ENCODE data around the gene SIRT6.

The SIRT6 gene

DNA sequence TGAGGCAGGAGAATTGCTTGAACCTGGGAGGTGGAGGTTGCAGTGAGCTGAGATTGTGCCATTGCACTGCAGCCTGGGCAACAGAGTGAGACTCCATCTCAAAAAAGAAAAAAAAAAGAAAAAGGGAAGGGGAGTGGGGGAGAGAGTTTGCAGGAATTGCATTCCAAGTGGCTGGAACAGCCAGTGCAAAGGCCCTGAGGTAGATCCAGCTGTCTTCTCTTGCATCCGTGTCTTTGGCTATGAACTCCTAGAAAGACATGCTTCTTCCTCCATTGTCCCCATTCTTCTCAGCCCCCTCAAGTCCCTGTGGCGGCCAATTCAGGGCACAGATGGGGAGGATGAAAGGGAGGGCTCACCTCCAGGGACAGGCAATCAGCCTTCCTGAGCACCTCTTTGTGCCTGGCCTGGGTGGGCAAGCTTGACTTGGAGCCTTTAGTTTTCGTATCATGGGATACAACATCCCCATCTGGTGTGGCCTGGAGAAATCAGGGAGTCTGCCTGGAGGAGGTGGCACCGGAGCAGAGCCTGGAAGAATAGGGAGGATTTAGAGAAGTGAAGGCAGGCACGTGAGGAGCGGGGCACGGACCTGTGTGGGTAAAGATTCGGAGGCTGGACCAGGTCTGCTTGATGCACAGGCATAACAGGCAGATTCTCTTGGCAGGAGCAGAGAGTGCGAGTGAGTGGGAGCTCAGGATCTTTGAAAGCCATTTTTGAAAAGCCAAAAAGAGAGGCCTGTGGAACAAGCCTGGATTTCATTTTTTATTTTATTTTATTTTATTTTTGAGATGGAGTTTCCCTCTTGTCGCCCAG lies 5.2 kb upstream of the SIRT6 start:
- no peaks in the 10 kb centered on the region for H3K9me3 ChIP-seq (ENCODE audit: control insufficient read depth, insufficient read depth, low read length)
- no CpG with 5 or more reads among the region's 10 CpGs for WGBS (ENCODE audit: insufficient coverage, insufficient read length)
- H3K36me3 ChIP-seq (ENCODE audit: control insufficient read depth, insufficient read depth, low read length): no peaks in the 10 kb centered on the region
- DNase-seq (ENCODE audit: low read depth, low spot score): no peak
- no peaks in the 10 kb centered on the region for H3K27me3 ChIP-seq (ENCODE audit: control insufficient read depth, insufficient read depth, low read length)
- no peak overlapping the region for H3K27ac ChIP-seq (ENCODE audit: low read length)
- no peaks in the 10 kb centered on the region for H3K4me1 ChIP-seq (ENCODE audit: control insufficient read depth, insufficient read depth, low read length)
- H3K4me3 ChIP-seq (ENCODE audit: low read length): no peak overlapping the region

DNA sequence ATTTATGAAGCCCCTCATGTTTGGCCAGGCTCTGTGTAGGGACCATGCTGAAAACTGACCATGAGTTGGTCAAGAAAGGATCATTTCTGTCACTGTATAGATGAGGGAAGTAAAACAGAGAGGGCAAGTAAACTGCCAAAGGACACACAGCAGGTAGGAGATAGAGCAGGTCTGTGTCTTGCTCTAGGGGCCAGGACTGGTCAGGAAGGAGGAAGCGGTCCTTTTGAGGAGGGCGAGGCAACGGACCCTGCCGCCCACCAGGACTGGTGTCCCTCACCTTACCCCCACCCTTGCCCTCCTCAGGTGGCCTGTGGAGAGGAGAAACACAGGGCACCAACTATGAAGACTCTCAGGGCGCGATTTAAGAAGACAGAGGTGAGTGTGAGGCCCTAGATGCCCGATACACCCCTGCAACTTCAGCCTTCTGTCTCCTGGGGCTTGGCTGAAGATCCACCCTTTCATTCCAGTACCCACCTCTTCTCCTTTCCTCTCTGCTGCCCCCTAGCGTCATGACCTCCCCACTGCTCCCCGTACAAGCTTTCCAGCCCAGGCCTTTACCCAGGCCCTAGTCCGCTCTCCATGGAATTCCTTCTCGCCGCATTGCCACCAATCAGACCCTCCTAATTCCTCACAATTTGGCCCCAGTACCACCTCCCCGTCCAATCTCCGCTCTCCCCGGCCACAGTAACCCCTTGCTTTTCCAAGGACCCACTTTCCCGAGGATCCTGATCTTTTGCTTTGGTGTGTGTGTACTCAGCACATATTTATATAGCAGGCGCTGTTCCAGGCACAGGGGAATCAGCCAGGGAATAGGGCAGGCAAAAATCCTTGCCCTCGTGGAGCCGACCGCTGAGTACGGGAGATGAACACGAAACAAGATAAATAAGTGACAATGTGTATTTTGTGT lies 4.0 kb upstream of the SIRT6 start:
- WGBS (ENCODE audit: insufficient coverage, insufficient read length): no CpG with 5 or more reads among the region's 22 CpGs
- Histone ChIP-seq H3K4me3 (ENCODE audit: low read length) (no peak overlapping the region), H3K27ac (ENCODE audit: low read length) (no peak overlapping the region), H3K9me3 (ENCODE audit: control insufficient read depth, insufficient read depth, low read length) (no peaks in the 10 kb centered on the region), H3K36me3 (ENCODE audit: control insufficient read depth, insufficient read depth, low read length) (no peaks in the 10 kb centered on the region), H3K27me3 (ENCODE audit: control insufficient read depth, insufficient read depth, low read length) (no peaks in the 10 kb centered on the region), H3K4me1 (ENCODE audit: control insufficient read depth, insufficient read depth, low read length) (no peaks in the 10 kb centered on the region)
- DNase-seq (ENCODE audit: low read depth, low spot score): no peak

DNA sequence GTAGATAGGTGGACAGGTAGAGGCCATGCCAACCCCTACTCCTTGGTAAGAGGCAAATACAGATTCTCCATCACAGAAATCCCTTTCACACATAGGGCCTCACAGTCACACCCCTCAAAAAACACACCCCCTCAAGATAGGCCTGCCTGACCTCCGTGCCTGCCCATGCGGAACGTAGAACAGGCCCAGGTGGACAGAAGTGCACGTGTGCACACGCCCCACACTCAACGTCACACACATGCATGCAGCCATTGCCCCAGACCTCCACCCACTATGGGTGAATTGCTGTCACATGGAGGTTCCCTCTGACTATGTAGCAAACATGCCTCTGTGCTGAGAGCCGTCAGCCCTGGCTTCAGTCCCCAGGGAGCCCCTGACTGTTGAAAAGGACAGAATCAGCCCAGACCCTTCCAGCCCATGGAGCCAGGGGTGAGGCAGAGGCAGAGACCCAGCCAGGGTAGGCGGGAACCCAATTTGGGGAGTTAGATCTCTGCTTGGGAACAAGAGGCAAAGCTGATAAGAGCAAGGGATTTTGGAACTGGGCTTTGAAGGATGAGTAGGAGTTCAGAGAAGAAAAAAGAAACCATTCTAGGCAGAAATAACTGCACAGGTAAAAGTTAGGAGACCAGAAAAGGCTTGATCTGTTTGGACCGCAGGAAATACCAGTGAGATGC lies 3.2 kb upstream of the SIRT6 start:
- no CpG with 5 or more reads among the region's 9 CpGs for WGBS (ENCODE audit: insufficient coverage, insufficient read length)
- no peak overlapping the region for H3K4me3 ChIP-seq (ENCODE audit: low read length)
- no peaks in the 10 kb centered on the region for H3K27me3 ChIP-seq (ENCODE audit: control insufficient read depth, insufficient read depth, low read length)
- H3K4me1 ChIP-seq (ENCODE audit: control insufficient read depth, insufficient read depth, low read length): no peaks in the 10 kb centered on the region
- DNase-seq (ENCODE audit: low read depth, low spot score): no peak
- H3K9me3 ChIP-seq (ENCODE audit: control insufficient read depth, insufficient read depth, low read length): no peaks in the 10 kb centered on the region
- H3K36me3 ChIP-seq (ENCODE audit: control insufficient read depth, insufficient read depth, low read length): no peaks in the 10 kb centered on the region
- no peak overlapping the region for H3K27ac ChIP-seq (ENCODE audit: low read length)

DNA sequence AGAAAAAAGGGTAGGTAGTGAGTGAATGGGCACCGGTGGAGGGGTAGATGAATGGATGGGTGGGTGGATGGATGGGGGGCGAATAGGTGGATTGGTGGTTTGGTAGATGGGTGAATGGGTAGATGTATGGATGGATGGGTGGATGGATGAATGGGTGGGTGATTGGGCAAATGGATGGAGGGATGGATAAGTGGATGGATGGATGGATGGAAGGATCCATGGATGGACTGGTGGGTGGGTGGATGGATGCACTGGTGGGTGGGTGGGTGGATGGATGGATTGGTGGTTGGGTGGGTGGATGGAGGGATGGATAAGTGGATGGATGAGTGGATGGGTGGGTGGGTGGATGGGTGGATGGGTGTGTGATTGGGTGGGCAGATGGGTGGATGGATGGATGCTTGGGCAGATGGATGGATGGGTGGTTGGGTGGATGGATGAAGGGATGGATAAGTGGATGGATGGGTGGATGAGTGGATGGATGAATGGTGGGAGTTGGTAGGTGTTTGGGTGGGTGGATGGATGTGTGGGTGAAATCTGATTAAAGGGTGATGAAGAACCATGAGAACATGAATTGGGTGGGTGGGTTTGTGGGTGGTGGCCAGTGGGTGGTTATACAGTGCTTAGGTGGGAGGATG lies 2.5 kb upstream of the SIRT6 start:
- Histone ChIP-seq H3K4me1 (ENCODE audit: control insufficient read depth, insufficient read depth, low read length) (no peaks in the 10 kb centered on the region), H3K4me3 (ENCODE audit: low read length) (no peak overlapping the region), H3K27me3 (ENCODE audit: control insufficient read depth, insufficient read depth, low read length) (no peaks in the 10 kb centered on the region), H3K36me3 (ENCODE audit: control insufficient read depth, insufficient read depth, low read length) (no peaks in the 10 kb centered on the region), H3K9me3 (ENCODE audit: control insufficient read depth, insufficient read depth, low read length) (no peaks in the 10 kb centered on the region), H3K27ac (ENCODE audit: low read length) (no peak overlapping the region)
- no peak for DNase-seq (ENCODE audit: low read depth, low spot score)
- 100% methylated on average over 2 of the region's 2 CpGs for WGBS (ENCODE audit: insufficient coverage, insufficient read length)

DNA sequence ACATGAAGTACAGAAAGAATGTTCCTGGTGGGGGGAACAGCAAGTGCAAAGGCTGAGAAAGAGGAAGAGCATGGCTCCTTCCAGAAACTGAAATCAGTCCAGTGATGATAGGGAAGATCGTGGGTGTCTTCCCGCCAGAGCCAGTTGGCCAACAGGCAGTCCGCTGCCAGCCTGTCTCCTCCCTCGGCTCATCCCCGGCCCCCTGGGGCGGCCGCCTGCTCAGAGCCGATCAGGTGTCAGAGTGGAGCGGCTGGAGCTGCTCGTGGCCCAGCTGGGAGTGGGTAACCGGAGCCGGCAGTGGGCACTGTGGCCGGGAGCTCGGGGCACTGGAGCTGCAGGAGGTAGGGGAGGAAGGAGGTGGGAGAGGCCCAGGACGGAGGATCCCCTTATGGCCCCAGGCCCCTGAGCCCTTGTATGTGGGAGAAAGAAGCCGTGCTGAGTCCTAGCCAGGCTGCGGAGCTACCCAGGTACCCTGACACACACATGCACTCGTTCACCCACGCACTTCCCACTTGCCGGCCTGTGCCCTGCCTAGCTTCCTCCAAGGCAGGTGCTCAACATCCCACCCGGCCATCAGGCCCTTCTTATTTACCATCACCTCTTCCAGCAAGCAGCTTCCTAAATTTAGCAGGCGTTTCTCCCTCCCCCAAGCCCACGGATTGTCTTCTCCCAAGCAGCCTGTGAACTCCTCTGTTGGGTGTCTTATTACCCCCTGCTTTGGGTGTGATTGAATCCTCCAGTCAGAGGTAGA lies 1.8 kb upstream of the SIRT6 start:
- Histone ChIP-seq H3K4me1 (ENCODE audit: control insufficient read depth, insufficient read depth, low read length) (no peaks in the 10 kb centered on the region), H3K27ac (ENCODE audit: low read length) (no peak overlapping the region), H3K36me3 (ENCODE audit: control insufficient read depth, insufficient read depth, low read length) (no peaks in the 10 kb centered on the region), H3K9me3 (ENCODE audit: control insufficient read depth, insufficient read depth, low read length) (no peaks in the 10 kb centered on the region), H3K4me3 (ENCODE audit: low read length) (no peak overlapping the region), H3K27me3 (ENCODE audit: control insufficient read depth, insufficient read depth, low read length) (no peaks in the 10 kb centered on the region)
- DNase-seq (ENCODE audit: low read depth, low spot score): no peak
- WGBS (ENCODE audit: insufficient coverage, insufficient read length): no CpG with 5 or more reads among the region's 23 CpGs

DNA sequence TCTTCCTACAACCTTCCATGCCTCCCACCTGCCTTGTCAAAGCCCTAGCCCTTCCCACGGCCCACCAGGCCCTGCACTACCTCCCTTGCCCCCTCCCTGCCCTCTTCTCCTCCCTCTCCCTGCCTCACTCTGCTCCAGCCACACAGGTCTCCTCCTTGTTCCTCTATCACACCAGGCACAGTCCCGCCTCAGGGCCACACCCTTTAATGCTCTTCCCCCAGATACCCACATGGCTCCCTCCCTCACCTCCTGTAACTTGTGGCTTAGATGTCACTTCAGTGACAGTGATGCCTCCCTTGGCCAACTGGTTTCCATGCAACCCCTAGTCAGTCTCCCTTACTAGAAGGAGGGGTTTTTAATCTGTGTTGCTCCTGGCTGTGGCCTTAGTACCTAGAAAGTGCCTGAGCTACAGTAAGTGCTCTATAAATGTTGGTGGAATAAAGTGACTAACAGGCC lies 1.3 kb downstream of the SIRT6 start:
- no peak overlapping the region for H3K27ac ChIP-seq (ENCODE audit: low read length)

DNA sequence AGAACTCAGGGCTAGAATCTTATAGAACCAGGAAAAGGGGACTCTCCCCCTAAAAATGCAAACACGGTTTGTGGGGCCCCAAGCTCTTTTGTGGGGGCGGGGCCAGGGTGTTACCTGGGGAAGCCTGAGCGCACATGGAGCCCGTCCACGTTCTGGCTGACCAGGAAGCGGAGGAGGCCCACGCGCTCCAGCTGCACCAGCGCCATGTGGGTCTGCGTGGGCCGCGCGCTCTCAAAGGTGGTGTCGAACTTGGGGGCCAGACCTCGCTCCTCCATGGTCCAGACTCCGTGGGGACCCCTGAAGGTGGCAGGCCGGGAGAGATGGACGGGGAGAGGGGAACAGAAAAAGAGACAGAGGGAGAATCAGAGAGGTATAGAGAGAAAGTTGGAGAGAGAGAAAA lies 3.4 kb downstream of the SIRT6 start:
- Histone ChIP-seq H3K27me3 (ENCODE audit: control insufficient read depth, insufficient read depth, low read length) (no peaks in the 10 kb centered on the region), H3K4me3 (ENCODE audit: low read length) (no peak overlapping the region), H3K27ac (ENCODE audit: low read length) (no peak overlapping the region), H3K4me1 (ENCODE audit: control insufficient read depth, insufficient read depth, low read length) (no peaks in the 10 kb centered on the region), H3K9me3 (ENCODE audit: control insufficient read depth, insufficient read depth, low read length) (no peaks in the 10 kb centered on the region), H3K36me3 (ENCODE audit: control insufficient read depth, insufficient read depth, low read length) (0 out of 2 replicates have a peak, but pooled peaks cover 2% of the 10 kb centered on the region)
- DNase-seq (ENCODE audit: low read depth, low spot score): no peak
- WGBS (ENCODE audit: insufficient coverage, insufficient read length): no CpG with 5 or more reads among the region's 18 CpGs

More for the DNA sequence above, 1.3 kb downstream of the SIRT6 start:
- WGBS (ENCODE audit: insufficient coverage, insufficient read length): no CpG with 5 or more reads among the region's 2 CpGs
- H3K9me3 ChIP-seq (ENCODE audit: control insufficient read depth, insufficient read depth, low read length): no peaks in the 10 kb centered on the region
- H3K4me3 ChIP-seq (ENCODE audit: low read length): no peak overlapping the region
- no peak for DNase-seq (ENCODE audit: low read depth, low spot score)
- no peaks in the 10 kb centered on the region for H3K27me3 ChIP-seq (ENCODE audit: control insufficient read depth, insufficient read depth, low read length)
- H3K36me3 ChIP-seq (ENCODE audit: control insufficient read depth, insufficient read depth, low read length): no peaks in the 10 kb centered on the region
- H3K4me1 ChIP-seq (ENCODE audit: control insufficient read depth, insufficient read depth, low read length): no peaks in the 10 kb centered on the region

DNA sequence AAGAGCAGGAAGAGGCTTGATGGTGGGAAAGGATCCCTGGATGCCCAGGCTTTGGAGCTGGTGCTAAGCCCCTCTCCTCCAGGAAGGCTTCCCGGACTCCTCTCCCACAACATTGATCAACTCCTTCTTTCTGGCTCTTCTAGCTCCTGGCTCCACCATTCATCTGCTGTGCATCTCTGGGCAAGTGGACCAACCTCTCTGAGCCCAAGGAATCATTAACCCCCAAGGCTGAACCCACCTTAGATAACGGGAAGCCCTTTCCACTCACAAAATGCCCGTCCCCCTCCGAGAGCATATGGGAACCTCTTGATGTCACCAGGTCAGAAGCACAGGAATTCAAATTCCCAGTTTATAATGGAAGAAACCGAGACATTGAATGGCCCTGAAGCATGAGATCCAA lies 5.2 kb downstream of the SIRT6 start:
- H3K36me3 ChIP-seq (ENCODE audit: control insufficient read depth, insufficient read depth, low read length): 0 out of 2 replicates have a peak, but pooled peaks cover 2% of the 10 kb centered on the region
- no peaks in the 10 kb centered on the region; the same call in 1 of the 2 replicates for H3K4me1 ChIP-seq (ENCODE audit: control insufficient read depth, insufficient read depth, low read length)
- no peak for DNase-seq (ENCODE audit: low read depth, low spot score)
- H3K9me3 ChIP-seq (ENCODE audit: control insufficient read depth, insufficient read depth, low read length): no peaks in the 10 kb centered on the region
- H3K27ac ChIP-seq (ENCODE audit: low read length): no peak overlapping the region
- no peak overlapping the region for H3K4me3 ChIP-seq (ENCODE audit: low read length)
- no CpG with 5 or more reads among the region's 5 CpGs for WGBS (ENCODE audit: insufficient coverage, insufficient read length)
- H3K27me3 ChIP-seq (ENCODE audit: control insufficient read depth, insufficient read depth, low read length): no peaks in the 10 kb centered on the region

DNA sequence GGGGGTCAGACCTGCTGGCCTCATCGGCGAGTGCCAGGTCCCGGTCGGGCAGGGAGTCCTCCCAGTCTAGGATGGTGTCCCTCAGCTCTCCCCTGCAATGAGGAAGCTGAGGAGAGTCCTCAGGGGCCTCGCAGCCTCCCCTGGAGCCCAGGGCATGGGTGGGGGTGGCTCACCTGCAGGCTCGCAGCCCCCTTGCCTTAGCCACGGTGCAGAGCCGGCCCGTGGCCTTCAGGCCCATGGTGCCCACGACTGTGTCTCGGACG lies 6.8 kb downstream of the SIRT6 start:
- Histone ChIP-seq H3K4me1 (ENCODE audit: control insufficient read depth, insufficient read depth, low read length) (no peaks in the 10 kb centered on the region; the same call in 1 of the 2 replicates), H3K9me3 (ENCODE audit: control insufficient read depth, insufficient read depth, low read length) (no peaks in the 10 kb centered on the region), H3K27ac (ENCODE audit: low read length) (no peak overlapping the region), H3K4me3 (ENCODE audit: low read length) (no peak overlapping the region), H3K27me3 (ENCODE audit: control insufficient read depth, insufficient read depth, low read length) (no peaks in the 10 kb centered on the region), H3K36me3 (ENCODE audit: control insufficient read depth, insufficient read depth, low read length) (0 out of 2 replicates have a peak, but pooled peaks cover 2% of the 10 kb centered on the region)
- no peak for DNase-seq (ENCODE audit: low read depth, low spot score)
- no CpG with 5 or more reads among the region's 12 CpGs for WGBS (ENCODE audit: insufficient coverage, insufficient read length)

All from iPS DF 6.9 (cell line).